Tibial nerve (tissue), 3 donors: ENCODE measurements around the gene POTEC.

Experiments used
- CTCF ChIP-seq, 5 experiments: fragments of 200-600 bp in 3 of 5; fragments of 450-650 bp in 2 of 5; sonication (generic) in 3 of 5; IDR thresholded peaks; one replicate each; pipeline ENCODE4 v1.5.1; 2016 to 2019; ENCODE audit warnings: antibody characterized with exemption in 5 of 5, mild to moderate bottlenecking in 3 of 5, moderate library complexity in 2 of 5
- POLR2A ChIP-seq, 2 donors: fragments of 450-650 bp; IDR thresholded peaks; one replicate each; pipeline ENCODE4 v1.6.1; 2017; ENCODE audit warnings: antibody characterized with exemption in 2 of 2, mild to moderate bottlenecking in 2 of 2, moderate library complexity in 2 of 2

DNA sequence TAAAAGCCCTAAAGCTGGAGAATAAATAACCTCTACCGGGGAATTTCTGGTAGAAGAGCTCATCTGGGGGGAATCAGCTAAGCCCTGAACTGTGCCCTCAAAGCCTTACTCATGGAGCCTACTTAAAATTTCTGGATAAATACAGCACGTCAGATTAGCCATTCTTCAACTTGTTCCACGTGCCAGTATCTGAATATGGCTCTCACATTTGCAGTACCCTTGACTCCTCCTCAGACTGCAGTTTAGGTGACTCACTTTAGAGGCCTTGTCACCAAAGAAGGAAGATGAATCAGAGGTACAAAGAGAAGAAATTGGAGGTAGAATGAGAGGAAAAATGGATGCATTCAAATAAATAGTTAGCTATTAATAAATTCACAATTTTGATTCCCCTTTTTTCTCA lies 34.6 kb upstream of the POTEC start:
- TF ChIP-seq POLR2A (IDR thresholded peaks at IDR 0.05) (no peak), CTCF (IDR thresholded peaks at IDR 0.05) (no peak)
